Measurements from ENCODE around the gene CACNB4. TPM values are rescaled to one million over a fixed set of nuclear protein-coding genes. Genes with fewer than 3 reads are reported as not detected.

The CACNB4 gene
- total RNA-seq, 1 donor from 2014 or later: 17.3 TPM

- TF ChIP-seq CTCF (IDR thresholded peaks at IDR 0.05): no peak
- intact Hi-C loops (cut with DNase I): no loop called here
- no peaks in the 10 kb centered on the region for H3K27me3 ChIP-seq (ENCODE audit: low read depth)
- ATAC-seq: peak; percentile 28 to 60
- no peaks in the 10 kb centered on the region for H3K36me3 ChIP-seq
- no peaks in the 10 kb centered on the region for H3K9me3 ChIP-seq
- no peak for DNase-seq
- no peak overlapping the region for H3K4me3 ChIP-seq
- H3K27ac ChIP-seq: no peak overlapping the region
- H3K4me1 ChIP-seq: peaks cover 8% of the 10 kb centered on the region
Observed at GRCh38 chr2:151840216-151841046, 258.4 kb downstream of the CACNB4 start.

- DNase-seq (no peak), ATAC-seq (no peak)
- Histone ChIP-seq H3K27me3 (ENCODE audit: low read depth) (no peaks in the 10 kb centered on the region), H3K4me3 (no peak overlapping the region), H3K27ac (no peak overlapping the region), H3K4me1 (peaks cover 8% of the 10 kb centered on the region), H3K36me3 (no peaks in the 10 kb centered on the region), H3K9me3 (no peaks in the 10 kb centered on the region)
- intact Hi-C loops (cut with DNase I): no loop called here
- no peak for TF ChIP-seq CTCF (IDR thresholded peaks at IDR 0.05)
Observed at GRCh38 chr2:151837926-151838325, 260.9 kb downstream of the CACNB4 start.

GRCh38 chr2:151833984-151834383 is 264.9 kb downstream of the CACNB4 start:
- Histone ChIP-seq H3K4me3 (no peak overlapping the region), H3K27me3 (ENCODE audit: low read depth) (no peaks in the 10 kb centered on the region), H3K4me1 (peaks cover under 1% of the 10 kb centered on the region), H3K36me3 (no peaks in the 10 kb centered on the region), H3K9me3 (no peaks in the 10 kb centered on the region), H3K27ac (no peak overlapping the region)
- no peak for TF ChIP-seq CTCF (IDR thresholded peaks at IDR 0.05)
- ATAC-seq (no peak), DNase-seq (no peak)
- intact Hi-C loops (cut with DNase I): no loop called here

GRCh38 chr2:151830961-151831360 is 267.9 kb downstream of the CACNB4 start:
- H3K4me1 ChIP-seq: peaks cover 17% of the 10 kb centered on the region
- no peaks in the 10 kb centered on the region for H3K9me3 ChIP-seq
- DNase-seq (no peak), ATAC-seq (no peak)
- no peak overlapping the region for H3K4me3 ChIP-seq
- H3K27ac ChIP-seq: no peak overlapping the region
- H3K27me3 ChIP-seq (ENCODE audit: low read depth): no peaks in the 10 kb centered on the region
- TF ChIP-seq CTCF (IDR thresholded peaks at IDR 0.05): no peak
- no peaks in the 10 kb centered on the region for H3K36me3 ChIP-seq
- intact Hi-C loops (cut with DNase I): no loop called here

- Histone ChIP-seq H3K27ac (peak overlapping the region; percentile 85), H3K27me3 (ENCODE audit: low read depth) (no peaks in the 10 kb centered on the region), H3K36me3 (no peaks in the 10 kb centered on the region), H3K4me3 (peak overlapping the region; percentile 89), H3K9me3 (no peaks in the 10 kb centered on the region), H3K4me1 (peaks cover 37% of the 10 kb centered on the region)
- intact Hi-C loops (cut with DNase I): no loop called here
- no peak for ATAC-seq
- DNase-seq: no peak
- TF ChIP-seq CTCF (IDR thresholded peaks at IDR 0.05): no peak
Observed at GRCh38 chr2:151828890-151829324, 269.9 kb downstream of the CACNB4 start.
